ENCODE measurements around the gene GABBR2.

The GABBR2 gene

GRCh38 chr9:98374385-98375051 lies 334.2 kb downstream of the GABBR2 start:
- no peak overlapping the region for H3K4me3 ChIP-seq (ENCODE audit: low read length)
- TF ChIP-seq ZNF274 (IDR thresholded peaks at IDR 0.05; ENCODE audit: low read depth, low read length): no peak

GRCh38 chr9:98373609-98374008 lies 335.1 kb downstream of the GABBR2 start:
- TF ChIP-seq ZNF274 (IDR thresholded peaks at IDR 0.05; ENCODE audit: low read depth, low read length): no peak
- H3K4me3 ChIP-seq (ENCODE audit: low read length): no peak overlapping the region

GRCh38 chr9:98372077-98372836 lies 336.5 kb downstream of the GABBR2 start:
- H3K4me3 ChIP-seq (ENCODE audit: low read length): no peak overlapping the region
- no peak for TF ChIP-seq ZNF274 (IDR thresholded peaks at IDR 0.05; ENCODE audit: low read depth, low read length)

GRCh38 chr9:98370976-98371315 lies 337.8 kb downstream of the GABBR2 start:
- no peak overlapping the region for H3K4me3 ChIP-seq (ENCODE audit: low read length)
- no peak for TF ChIP-seq ZNF274 (IDR thresholded peaks at IDR 0.05; ENCODE audit: low read depth, low read length)

DNA sequence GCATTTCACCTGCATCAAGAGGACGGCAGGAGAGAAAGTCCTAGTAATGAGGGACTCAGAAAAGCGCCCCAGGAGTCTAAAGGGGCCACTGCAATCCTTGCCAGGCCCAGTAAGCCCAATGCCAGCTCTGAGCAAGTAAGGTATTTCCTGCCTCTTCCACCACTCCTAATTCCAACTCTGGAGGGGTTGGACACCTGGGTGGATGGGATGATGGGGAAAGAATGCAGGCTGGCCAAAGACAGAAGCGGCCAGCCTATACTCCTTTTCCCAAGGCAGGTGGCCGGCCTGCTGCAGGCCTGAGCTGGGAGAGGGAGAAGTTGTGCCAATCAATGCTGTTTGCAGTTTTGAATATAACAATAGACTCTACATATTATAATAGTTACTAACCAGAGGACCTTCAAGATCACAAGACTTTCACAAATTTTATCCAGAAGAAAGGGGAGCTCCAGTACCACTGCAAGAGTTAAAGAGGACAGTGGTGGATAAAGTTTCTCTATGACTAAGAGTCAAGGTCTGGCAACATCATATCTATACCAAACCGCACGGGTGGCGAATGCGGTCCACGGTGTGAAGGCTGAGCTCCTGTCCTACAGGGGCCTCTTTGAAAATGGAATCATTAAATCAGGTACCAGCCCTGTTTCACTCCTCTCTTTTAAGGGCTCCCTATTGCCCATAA lies 338.3 kb downstream of the GABBR2 start:
- no peak for TF ChIP-seq ZNF274 (IDR thresholded peaks at IDR 0.05; ENCODE audit: low read depth, low read length)

GRCh38 chr9:98369896-98370295 lies 338.8 kb downstream of the GABBR2 start:
- TF ChIP-seq ZNF274 (IDR thresholded peaks at IDR 0.05; ENCODE audit: low read depth, low read length): no peak

More for the DNA sequence above, 338.3 kb downstream of the GABBR2 start:
- H3K4me3 ChIP-seq (ENCODE audit: low read length): no peak overlapping the region

DNA sequence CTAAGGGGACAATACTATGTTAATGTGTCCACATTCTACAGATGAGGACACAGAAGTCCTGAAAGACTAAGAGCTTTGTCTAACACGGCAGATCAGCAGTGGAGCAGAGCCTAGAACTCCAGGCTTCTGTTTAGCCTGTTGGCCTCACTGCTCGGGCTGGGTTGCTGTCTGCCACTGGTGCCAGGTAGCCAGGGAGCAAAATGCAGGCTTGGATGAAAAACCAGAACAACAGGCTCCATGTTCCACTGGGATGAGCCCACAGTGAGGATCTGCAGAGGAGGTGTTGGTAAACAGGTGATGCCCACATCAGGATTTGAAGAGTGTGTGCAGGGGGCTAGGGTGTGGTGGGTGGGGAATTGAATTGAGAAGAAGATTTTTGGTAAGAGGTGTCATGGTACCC lies 339.3 kb downstream of the GABBR2 start:
- no peak overlapping the region for H3K4me3 ChIP-seq (ENCODE audit: low read length)
- TF ChIP-seq ZNF274 (IDR thresholded peaks at IDR 0.05; ENCODE audit: low read depth, low read length): no peak

More at GRCh38 chr9:98369896-98370295, 338.8 kb downstream of the GABBR2 start:
- no peak overlapping the region for H3K4me3 ChIP-seq (ENCODE audit: low read length)

DNA sequence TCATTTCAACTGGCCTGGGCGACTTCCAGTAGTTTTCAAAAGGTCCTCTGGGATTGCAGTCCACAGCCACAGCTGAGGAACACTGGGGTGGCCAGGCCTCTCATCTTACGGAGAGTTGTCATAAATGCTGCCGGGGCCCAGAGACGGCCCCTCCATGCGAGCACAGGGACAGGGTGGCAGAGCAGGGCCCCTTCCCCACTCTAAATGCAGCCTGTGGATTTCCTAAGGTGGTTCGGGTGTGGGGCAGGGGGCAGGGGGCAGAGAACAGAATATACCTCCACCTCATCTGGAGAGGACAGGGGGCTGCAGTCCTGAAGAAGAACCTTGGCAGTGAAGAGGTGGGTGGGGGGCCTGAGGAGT lies 339.7 kb downstream of the GABBR2 start:
- H3K4me3 ChIP-seq (ENCODE audit: low read length): no peak overlapping the region
- TF ChIP-seq ZNF274 (IDR thresholded peaks at IDR 0.05; ENCODE audit: low read depth, low read length): no peak

DNA sequence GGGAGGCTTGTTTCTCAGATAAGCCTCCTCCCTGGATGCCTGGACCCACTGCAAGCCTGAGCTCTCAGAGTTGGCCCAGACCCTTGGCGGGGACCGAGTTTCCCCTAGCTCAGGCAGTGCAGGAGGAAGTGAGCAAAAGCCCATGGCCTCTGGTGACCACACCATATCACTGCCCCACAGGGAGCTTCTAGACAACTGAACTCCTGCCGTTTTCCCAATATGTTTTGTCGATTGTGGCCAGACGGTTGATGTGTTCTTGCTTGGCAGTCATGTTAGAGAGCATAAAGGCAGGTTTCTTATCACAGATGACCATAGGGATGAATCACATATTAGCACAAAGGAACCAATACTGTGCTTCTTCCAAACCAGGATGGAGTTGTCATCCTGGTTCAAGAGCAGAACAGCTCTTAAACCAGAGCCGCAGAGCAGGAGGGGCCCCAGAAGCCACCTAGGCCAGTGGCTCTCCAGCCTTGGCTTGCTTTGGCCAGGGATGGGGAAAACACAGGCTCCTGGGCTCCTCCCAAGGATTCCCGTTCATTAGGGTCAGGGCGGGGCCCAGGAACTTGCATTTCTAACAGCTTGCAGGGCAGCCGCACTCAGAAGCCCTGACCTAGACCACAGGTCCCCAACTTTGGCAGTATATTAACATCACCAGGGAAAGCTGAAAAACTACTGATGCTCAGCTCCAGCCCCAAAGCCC lies 340.2 kb downstream of the GABBR2 start:
- no peak for TF ChIP-seq ZNF274 (IDR thresholded peaks at IDR 0.05; ENCODE audit: low read depth, low read length)

GRCh38 chr9:98367923-98368322 lies 340.8 kb downstream of the GABBR2 start:
- no peak overlapping the region for H3K4me3 ChIP-seq (ENCODE audit: low read length)
- no peak for TF ChIP-seq ZNF274 (IDR thresholded peaks at IDR 0.05; ENCODE audit: low read depth, low read length)

More for the DNA sequence above, 340.2 kb downstream of the GABBR2 start:
- H3K4me3 ChIP-seq (ENCODE audit: low read length): no peak overlapping the region

- TF ChIP-seq ZNF274 (IDR thresholded peaks at IDR 0.05; ENCODE audit: low read depth, low read length): no peak
- H3K4me3 ChIP-seq (ENCODE audit: low read length): no peak overlapping the region
These were observed 341.3 kb downstream of the GABBR2 start for GRCh38 chr9:98367371-98367900.

- H3K4me3 ChIP-seq (ENCODE audit: low read length): no peak overlapping the region
- TF ChIP-seq ZNF274 (IDR thresholded peaks at IDR 0.05; ENCODE audit: low read depth, low read length): no peak
These were observed 343.0 kb downstream of the GABBR2 start for GRCh38 chr9:98365781-98366180.

DNA sequence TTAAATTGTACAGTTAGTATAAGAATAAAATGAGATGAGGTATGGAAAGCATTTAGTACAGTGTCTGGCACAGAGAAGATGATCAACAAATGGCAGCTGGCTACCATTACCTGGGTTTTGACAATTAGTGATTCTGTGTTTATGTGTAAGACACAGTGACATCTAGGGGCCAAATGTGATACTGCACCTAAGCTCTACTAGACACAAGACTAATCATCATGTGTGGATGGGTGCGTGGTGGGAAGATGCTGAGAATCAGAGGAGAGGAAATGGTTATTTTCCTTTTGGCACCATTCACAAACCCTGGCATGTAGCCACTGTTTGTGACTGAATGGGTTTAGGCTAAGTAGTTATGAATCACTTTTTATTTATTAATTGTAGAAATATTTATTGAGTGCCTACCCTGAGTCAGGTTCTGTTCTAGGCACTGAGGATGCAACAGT lies 343.5 kb downstream of the GABBR2 start:
- H3K4me3 ChIP-seq (ENCODE audit: low read length): no peak overlapping the region
- no peak for TF ChIP-seq ZNF274 (IDR thresholded peaks at IDR 0.05; ENCODE audit: low read depth, low read length)

- H3K4me3 ChIP-seq (ENCODE audit: low read length): no peak overlapping the region
- no peak for TF ChIP-seq ZNF274 (IDR thresholded peaks at IDR 0.05; ENCODE audit: low read depth, low read length)
These were observed 344.6 kb downstream of the GABBR2 start for GRCh38 chr9:98364086-98364485.
